Activated CD4-positive, CD25-positive, alpha-beta regulatory T cell treated with anti-CD3 and anti-CD28 coated beads, Interleukin-2, amount 50 U/mL, for 16 hours (primary cell): ENCODE measurements around the gene ONECUT3.
A peak's percentile ranks its signal among the peaks of the same experiment; 100 is the strongest.
"Not testable (repeated sequence)": the region's sequence is repeated elsewhere in the genome, so short reads cannot be mapped to it uniquely, and the experiment has no call there.

Experiments
- DNase-seq: peaks from one replicate; pipeline ENCODE4 v3.0.0-alpha.2; 2020; ENCODE audit warnings: low read depth, low spot score

ONECUT3 gene

DNA sequence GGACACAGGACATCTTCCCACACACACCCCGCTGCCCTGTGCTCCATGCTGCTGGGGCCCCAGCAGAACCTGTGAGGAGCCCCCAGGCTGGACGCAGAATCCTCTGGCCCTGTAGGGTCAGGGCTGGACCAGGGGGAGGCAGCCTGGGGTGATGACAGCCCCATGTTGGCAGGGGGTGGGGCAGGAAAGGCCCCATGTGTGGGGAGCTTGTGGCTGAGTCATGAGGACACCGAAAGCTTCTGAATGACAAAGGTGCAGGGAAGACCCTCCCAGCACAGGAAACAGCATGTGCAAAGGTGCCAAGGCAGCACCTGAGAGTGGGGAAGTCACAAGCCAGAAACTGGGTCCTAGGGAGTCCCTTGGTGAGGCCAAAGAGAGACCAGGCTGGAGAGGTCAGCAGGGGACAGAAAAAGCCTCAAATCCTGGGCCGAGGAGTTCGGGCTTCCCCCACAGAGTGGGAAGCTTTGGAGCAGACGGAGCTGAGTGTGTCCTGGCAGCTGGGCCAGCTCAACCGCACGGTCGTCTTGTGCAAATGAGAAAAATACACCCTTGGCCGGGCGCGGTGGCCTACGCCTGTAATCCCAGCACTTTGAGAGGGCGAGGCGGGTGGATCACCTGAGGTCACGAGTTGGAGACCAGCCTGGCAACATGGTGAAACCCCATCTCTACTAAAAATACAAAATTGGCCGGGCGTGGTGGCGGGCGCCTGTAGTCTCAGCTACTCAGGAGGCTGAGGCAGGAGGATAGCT, 41.3 kb downstream of the ONECUT3 start:
- no peak for DNase-seq

DNA sequence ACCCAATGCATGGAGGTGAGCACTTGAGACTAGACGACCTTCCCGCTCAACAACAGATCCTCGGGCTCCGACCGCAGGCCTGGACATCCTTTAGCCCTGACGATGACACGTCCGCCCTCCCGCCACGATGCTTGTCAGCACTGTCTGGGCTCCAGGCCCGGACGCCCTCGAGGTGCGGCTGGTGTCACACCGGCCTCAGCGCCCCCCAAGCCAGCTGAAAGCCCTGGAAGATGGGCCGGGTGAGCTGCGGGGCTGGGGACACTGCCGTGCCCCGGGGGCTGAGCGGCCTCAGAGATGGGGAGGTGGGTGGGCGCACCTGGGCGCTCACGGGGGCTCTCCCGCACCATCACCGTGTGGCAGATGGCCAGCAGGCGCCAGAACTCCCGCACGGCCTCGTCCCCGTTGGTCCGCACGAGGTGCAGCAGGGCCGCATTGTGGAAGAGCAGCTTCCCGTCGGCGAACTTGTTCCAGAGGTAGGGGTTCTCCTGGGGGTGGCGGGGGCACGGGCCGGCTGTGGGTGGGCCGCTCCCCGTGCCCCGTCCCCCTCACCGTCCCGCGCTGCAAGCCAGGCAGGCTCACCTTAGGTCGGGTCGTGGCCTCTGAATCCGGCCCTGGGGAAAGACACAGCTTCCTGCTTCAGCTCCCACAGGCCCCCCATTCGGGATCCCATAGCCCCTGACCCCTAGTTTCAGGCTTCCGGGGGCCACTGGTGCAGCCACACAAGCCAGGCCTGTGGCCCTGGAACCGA, 43.3 kb downstream of the ONECUT3 start:
- no peak for DNase-seq

DNA sequence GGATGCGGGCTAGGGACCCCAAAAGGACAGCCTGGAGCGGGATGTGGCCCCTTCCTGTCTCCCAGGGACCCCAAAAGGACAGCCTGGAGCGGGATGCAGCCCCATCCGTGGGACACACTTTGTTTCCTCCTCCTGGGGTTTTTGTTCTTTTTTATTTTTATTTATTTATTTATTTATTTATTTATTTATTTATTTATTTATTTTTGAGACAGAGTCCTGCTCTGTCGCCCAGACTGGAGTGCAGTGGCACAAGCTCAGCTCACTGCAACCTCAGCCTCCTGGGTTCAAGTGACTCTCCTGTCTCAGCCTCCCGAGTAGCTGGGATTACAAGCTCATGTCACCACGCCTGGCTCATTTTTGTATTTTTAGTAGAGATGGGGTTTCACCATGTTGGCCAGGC, 44.0 kb downstream of the ONECUT3 start:
- DNase-seq = not testable (repeated sequence)

DNA sequence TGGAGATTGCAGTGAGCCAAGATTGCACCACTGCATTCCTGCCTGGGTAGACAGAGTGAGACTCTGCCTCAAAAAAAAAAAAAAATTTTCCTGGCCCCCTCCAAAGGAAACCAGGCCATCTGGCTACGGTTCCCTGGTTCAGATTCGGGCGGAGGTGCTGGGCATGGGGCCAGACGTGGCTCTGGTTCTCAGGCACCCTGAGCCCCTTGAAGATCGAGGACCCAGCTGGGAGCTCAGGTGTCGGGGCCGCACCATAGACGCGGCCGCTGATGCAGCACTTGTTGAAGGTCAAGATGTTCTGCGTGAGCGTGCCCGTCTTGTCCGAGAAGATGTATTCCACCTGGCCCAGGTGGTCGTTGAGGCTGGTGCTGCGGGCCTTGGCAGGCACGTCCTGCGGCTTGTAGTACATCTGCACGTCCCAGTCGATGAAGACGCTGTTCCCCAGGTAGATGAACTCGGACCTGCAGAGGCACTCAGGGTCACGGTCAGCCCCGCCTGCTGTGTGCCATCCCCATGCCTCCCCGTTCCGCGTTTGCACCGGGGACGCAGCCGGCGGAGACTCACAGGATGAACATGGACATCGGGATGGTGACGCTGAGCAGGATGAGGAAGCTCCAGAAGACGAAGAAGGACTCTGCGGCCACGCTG, 46.5 kb downstream of the ONECUT3 start:
- no peak for DNase-seq

DNA sequence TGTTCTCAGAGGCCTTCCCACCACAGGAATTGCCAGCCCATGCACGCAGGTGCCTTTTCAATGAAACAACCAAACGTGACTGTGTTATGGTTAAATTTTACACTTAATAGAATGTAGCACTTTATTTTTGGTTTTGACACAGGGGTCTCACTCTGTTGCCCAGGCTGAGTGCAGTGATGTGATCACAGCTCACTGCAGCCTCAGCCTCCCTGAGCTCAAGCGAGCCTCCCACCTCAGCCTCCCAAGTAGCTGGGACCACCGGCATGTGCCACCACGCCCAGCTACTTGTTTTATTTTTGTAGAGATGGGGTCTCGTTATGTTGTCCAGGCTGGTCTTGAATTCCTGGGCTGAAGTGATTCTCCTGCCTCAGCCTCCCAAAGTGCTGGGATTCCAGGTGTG, 51.6 kb downstream of the ONECUT3 start:
- DNase-seq = no peak

DNA sequence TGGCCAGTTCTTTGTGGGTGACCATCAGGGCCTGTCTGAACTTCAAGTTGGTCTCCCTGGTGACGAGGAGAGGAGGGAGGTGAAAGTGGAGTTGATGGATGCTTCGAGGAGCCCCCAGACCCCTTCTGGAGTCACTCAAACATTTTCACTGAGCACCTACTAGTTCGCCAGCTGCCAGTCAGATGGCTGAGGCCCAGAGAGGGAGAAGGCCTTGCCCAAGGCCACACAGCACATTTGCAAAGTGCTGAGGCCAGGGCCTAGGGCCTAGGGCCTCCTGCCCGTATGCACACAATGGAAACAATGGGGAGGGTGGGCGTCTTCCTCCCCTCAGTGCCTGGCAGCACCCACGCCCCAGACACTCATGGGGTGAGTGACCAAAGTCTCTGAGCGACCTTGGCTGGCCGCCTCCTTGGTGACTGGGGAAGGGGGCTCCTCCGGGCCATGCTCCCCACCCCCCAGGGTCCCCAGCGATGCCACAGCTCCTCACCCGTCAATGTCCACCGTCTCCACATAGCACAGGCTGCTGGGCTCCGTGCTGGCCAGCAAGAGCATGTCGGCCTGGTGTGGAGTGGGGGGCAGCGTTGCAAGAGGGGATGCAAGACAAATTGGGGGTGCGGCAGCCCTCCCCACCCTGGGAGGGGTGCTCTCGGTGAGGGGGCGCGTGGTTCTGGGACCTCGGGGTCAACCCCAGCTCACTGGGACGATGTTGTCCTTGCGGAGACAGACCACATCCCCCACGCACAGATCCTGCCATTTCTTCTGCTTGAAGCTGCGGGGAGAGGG, 52.3 kb downstream of the ONECUT3 start:
- no peak for DNase-seq

DNA sequence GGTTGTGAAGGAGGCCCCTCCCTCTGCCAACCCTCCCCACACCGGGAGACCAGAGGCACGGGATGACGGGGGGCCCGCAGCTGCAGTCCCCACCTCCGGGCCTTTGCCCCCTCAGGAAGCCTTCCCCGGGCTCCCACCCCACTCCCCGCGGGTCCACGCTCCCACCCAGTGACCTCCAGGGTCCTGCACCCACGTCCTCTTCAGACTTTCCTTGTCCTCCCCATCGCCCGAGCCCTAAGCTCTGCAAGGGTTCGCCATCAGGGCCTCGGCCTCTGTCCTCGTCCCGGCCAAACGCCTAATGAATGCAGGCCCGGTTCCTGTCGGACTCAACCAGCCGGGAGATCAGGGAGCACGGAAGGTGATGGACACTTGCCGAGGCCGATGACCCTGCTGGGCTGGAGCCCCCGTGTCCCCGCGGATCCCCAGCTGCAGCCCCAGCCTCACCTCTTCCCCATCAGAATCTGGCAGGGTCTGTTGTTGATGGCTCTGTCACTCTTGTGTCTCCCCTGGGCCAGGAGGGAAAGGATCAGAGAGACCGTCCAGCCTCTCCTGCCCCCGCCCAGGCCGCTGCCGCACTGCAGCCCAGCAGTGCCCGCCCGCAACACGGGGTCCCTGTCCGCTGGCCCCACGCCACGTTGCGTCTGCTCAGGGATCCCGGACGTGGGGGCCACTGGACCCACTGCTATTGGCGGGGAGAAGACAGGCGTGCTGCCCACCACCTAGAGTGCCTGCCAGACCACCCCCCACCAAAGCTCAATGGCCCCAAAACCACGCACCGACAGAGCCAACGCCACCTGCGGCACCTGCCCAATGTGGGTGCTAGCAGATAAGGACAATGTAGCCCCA, 53.1 kb downstream of the ONECUT3 start:
- no peak for DNase-seq

DNA sequence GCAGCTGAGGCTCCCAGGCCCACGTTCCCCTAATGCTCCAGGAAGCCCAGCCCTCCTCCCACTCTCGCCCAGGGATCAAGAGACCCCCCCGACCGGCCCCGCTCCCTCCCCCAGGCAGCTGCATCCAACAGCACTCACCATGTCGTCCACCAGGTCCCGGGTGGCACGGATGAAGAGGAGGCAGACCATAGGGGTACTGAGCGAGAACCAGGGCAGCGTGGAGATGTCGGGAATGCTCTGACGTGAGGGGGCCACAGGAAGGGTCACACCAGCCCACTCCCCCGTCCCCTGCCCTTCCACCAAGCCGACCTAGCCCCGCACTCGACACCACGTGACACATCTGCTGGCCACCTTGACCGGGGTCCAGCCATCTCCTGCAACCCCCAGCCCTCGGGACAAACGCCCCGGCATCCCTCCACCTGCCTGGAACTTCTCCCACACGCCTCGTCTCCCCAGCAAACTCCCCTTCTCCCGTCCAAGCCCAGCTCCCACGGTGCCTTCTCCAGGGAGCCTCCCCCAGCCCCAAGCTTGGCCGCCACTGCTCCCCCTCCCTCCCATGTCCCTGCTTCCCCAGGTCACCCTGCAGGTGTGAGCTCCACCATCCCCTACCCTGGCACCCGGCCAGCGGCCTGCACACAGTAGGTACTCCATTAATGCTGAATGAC, 53.9 kb downstream of the ONECUT3 start:
- DNase-seq = no peak

DNA sequence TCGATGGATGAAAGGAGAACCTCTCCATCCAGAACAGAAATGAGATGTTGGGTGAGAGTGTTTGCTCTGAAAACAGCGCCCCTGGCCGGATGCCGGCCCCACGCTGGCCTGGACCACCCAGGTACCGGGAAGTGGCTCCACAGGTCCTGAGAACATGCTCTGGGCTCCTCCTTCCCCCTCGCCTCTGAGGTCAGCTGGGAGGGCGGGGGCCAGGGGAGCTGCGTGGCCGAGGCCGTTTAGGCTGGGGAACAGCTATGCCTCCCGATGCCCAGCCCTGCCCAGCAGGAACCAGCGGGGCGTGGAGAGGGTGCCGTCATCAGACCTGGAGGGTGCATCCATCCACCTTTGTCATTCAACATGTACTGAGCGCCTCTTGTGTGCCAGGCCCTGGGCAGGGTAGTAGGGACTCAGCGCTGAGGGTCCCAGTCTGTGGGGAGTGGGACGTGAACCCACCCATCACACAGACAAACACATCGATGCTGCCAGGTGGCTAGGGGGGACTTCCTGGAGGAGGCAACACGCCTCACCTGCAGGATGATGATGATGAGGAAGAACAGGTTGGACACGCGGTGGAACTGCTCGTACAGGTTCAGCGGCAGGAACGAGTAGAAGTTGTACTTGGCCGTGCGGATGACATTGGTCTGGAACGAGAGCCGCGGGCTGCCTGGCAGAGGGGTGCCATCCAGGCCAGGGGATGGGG, 54.5 kb downstream of the ONECUT3 start:
- no peak for DNase-seq

DNA sequence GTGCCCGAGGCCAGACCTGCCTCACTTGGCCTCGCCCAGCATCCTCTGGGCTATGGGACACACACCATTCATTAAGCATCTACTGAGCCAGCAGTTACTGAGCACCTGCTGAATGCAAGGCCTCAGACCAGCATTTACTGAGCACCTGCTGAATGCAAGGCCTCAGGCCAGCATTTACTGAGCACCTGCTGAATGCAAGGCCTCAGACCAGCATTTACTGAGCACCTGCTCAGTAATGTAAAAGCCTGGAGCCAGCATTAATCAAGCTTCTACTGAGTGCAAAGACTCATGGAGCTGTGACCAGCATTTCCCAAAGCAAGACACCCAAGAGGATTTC, 55.1 kb downstream of the ONECUT3 start:
- no peak for DNase-seq

DNA sequence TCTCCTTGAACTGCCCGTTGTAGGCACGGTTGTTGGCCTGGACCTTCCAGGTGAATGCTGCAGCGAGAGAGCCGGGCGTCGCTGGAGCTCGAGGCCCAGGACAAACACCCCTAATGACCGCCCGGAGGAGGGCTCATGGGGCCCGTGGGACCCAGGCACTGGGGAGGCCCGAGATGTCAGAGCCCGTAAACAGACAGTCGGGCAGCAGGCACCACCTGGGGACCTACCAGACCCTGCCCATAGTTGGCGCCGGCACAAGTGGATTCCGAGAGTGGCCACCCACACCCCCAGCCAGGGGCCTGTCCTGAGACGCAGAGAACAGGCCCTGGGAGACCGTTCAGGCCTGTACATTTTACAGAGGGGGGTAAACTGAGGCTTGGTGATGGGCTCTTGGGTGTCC, 56.4 kb downstream of the ONECUT3 start:
- DNase-seq = no peak

DNA sequence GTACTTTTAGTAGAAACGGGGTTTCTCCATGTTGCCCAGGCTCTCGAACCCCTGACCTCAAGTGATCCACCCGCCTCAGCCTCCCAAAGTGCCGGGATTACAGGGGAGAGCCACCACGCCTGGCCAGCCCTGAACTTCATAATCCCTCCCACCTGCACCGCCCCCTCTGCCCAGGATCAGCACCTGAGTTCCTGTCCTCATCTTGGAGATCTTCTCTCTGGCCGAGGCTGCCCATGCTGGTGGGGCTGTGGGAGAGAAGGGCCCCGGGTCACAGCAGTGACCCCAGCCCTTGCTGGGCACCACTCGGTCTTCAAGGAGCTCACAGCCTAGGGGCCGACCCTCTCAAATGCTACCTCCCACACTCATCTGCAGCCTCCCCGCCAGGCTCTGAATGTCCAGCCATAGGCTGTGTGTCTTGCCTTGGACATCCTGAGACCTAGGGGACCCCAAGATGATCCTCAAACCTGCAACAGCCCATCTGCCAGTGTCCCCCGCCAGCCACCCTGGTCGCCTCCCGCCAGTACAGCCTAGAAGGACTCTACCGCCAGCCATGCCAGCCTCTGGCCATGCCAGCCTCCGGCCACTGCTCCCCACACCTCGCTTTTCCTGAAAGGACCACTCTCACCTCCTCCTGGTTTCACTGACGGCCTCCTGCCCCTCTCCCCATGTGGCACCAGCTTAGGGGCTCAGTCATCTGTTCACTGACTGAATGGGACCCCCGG, 57.3 kb downstream of the ONECUT3 start:
- DNase-seq = no peak

DNA sequence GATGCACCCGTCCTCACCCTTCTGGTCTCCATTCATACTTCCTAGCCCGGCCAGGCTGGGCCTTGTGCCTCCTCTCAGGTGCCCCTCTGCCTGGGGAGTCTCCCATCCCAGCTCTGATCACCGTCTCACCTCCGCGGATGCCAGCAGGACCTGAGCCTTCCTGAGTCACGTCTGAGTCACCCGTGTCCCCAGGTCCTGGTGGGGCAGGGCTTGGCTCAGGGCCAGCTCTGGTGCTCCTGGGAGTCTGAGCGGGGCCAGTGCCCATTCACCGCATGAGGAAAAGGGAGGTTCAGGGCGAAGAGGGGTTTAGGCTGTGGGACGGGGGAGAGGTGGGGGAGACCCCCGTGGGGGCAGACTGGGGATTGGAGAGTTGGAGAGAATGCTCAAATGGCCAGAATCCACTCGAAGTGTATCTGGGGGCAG, 58.2 kb downstream of the ONECUT3 start:
- DNase-seq = no peak

DNA sequence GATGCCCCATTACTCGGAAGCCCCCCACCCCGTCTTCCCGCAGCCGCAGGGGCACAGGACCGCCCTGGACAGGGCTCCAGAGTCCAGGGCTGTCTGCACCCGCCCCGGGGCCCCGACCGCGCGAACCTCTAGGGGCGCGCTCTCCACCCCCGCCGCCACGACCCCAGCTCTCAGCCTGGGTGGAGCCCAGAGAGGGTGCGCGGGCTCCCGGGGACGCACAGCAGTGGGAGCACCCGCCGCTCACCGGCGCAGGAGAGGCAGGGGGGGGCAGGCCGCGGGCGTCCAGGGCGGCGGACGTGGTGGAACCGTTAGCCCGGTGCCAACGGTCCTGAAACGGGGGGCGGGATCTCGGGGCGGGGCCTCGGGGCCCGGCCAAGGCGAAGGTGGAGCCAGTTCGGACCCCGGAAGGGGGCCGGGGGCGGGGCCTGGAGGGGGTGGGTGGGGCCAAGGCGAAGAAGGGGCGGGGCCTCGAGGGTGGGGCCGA, 58.7 kb downstream of the ONECUT3 start, which contains the start of gene ATP8B3:
ATP8B3 (minus strand) TSS at position 335 of the 484 bp plus-strand sequence. CDS start 540 bp downstream, outside the sequence.
- peak; percentile 55 for DNase-seq

DNA sequence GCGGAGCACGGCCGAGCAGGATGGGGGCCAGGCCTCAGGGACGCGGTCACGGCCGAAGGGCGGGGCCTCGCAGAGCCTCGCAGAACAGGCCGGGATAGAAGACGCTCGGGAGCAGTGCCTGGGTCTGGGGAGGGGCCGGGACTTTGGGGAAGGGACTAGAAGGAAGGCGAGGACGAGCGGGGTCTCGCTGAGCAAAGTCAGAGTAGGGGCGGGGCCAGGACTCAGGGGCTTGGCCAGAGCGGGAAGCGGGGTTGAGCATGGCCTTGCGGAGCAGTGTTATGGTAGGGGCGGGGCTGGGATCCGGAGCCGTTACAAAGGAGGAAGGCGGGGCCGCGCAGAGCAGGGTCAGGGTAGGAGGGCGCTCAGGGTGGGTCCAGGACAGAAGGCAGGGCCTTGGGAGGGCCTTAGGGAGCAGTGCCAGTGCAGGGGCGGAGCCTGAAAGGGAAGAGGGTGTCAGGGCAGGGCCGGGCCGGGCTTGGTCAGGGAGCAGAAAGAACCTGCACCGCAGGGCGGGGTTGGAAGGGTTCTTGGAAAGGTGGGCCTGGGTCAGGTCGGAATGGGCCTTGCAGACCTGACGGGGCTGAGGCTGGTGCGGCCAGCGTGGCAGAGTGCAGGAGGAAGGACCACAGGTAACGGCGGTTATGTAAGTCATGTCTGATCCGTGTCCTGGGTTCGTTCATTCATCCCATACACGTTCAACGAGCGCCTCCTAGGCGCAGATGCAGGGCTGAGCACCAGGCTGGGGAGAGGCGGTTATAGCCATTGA, 59.3 kb downstream of the ONECUT3 start:
- peak; percentile 55 for DNase-seq

DNA sequence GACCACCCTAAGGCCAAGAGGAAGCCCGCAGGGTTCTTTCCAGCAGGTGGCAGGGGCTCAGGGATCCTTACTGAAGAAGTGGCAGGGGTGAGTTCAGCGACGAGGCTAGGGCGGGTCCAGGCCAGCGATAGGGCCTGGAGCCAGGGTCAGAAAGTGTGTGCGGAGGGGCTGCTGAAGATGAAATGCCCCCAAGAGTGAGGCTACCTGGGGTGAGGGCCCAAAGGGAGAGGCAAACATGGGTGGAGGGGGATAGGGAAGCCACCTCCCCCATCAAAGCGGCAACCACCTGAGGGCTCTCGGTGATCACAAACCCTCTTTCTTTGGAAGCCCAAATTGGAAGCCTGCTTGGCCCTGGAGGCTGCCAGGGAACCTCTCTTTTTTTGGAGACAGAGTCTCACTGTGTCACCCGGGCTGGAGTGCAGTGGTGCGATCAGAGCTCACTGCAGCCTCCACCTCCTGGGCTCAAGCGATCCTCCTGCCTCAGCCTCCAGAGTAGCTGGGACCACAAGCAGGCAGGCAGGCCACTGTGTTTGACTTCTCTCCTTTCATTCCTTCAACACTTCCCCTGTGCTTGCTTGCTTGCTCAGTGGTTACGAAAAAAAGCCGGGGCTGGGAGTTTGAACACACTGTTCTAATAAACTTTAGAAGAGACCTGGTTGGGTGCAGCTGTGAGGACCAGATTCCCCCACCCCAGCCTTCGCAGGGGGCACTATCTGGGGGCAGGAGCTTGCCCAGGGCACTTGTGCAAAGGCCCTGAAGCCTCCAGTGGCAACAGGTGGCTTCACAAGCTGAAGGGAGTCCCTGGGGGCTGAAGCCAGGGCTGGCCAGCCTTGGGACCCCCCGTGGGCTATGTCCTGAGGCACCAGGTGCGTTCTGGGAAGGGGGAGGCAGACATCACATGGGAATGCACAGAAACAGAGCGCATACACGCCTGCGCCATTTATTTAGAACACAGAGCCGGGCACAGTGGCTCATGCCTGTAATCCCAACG, 60.2 kb downstream of the ONECUT3 start:
- DNase-seq = no peak

DNA sequence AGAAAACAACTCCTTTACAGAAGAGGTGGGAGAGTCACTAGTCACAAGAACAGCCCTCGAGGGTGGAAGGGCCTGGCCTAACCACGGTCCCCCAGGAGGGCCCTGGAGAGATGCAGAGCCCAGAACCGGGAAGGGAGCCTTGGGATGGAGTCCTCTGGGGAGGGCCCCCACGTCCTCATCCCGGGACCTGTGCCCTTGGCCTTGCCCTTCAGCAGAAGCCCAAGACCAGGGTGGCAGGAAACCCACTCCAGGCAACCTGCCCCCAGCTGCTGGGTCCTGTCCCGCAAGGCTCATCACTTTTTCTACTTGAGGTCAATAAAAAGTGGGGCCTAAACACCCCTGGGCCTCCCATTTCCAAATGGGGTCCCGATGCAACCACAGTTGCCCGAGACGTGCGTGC, 61.1 kb downstream of the ONECUT3 start:
- no peak for DNase-seq
